Ishikawa (cell line): ENCODE results near the gene IKZF1.

ENCODE experiments used
- CEBPB ChIP-seq: IDR thresholded peaks from 2 replicates; pipeline ENCODE4 v1.6.1; 2012
- CREB1 ChIP-seq: IDR thresholded peaks from 2 replicates; pipeline ENCODE4 v1.6.1; 2012; ENCODE audit warnings: low read depth
- EGR1 ChIP-seq: IDR thresholded peaks from 2 replicates; pipeline ENCODE4 v1.6.1; 2012
- EP300 ChIP-seq: IDR thresholded peaks from 2 replicates; pipeline ENCODE4 v1.6.1; 2012; ENCODE audit warnings: borderline replicate concordance
- FOXM1 ChIP-seq: IDR thresholded peaks from 2 replicates; pipeline ENCODE4 v1.6.1; 2012; ENCODE audit warnings: low read depth, borderline replicate concordance
- MAX ChIP-seq: IDR thresholded peaks from 2 replicates; pipeline ENCODE4 v1.6.1; 2012
- NFIC ChIP-seq: IDR thresholded peaks from 2 replicates; pipeline ENCODE4 v1.6.1; 2012
- RAD21 ChIP-seq: IDR thresholded peaks from 2 replicates; pipeline ENCODE4 v1.6.1; 2012; ENCODE audit warnings: low read depth
- TAF1 ChIP-seq: IDR thresholded peaks from 2 replicates; pipeline ENCODE4 v1.6.1; 2012; ENCODE audit warnings: low read depth, mild to moderate bottlenecking
- TCF12 ChIP-seq: IDR thresholded peaks from 2 replicates; pipeline ENCODE4 v1.6.1; 2012; ENCODE audit warnings: low read depth
- TEAD4 ChIP-seq: IDR thresholded peaks from 2 replicates; pipeline ENCODE4 v1.6.1; 2012
- YY1 ChIP-seq: IDR thresholded peaks from 2 replicates; pipeline ENCODE4 v1.6.1; 2012; ENCODE audit warnings: low read depth
- ZBTB7A ChIP-seq: IDR thresholded peaks from 2 replicates; pipeline ENCODE4 v1.6.1; 2012; ENCODE audit warnings: low read depth
- TF ChIP-seq, protein P1 (sequence below): IDR thresholded peaks from 2 replicates; pipeline ENCODE4 v1.6.1; 2012
- TF ChIP-seq, protein P2 (sequence below): IDR thresholded peaks from 2 replicates; pipeline ENCODE4 v1.6.1; 2012; ENCODE audit warnings: low read depth, mild to moderate bottlenecking

The IKZF1 gene

GRCh38 chr7:50302486-50303334 is 1.8 kb upstream of the IKZF1 start:
- TF ChIP-seq, protein P1, sequence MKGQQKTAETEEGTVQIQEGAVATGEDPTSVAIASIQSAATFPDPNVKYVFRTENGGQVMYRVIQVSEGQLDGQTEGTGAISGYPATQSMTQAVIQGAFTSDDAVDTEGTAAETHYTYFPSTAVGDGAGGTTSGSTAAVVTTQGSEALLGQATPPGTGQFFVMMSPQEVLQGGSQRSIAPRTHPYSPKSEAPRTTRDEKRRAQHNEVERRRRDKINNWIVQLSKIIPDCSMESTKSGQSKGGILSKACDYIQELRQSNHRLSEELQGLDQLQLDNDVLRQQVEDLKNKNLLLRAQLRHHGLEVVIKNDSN = no peak
- TF ChIP-seq RAD21 (no peak), FOXM1 (no peak), MAX (no peak), TCF12 (no peak), ZBTB7A (no peak), YY1 (no peak), TAF1 (no peak)
- TF ChIP-seq, protein P2, sequence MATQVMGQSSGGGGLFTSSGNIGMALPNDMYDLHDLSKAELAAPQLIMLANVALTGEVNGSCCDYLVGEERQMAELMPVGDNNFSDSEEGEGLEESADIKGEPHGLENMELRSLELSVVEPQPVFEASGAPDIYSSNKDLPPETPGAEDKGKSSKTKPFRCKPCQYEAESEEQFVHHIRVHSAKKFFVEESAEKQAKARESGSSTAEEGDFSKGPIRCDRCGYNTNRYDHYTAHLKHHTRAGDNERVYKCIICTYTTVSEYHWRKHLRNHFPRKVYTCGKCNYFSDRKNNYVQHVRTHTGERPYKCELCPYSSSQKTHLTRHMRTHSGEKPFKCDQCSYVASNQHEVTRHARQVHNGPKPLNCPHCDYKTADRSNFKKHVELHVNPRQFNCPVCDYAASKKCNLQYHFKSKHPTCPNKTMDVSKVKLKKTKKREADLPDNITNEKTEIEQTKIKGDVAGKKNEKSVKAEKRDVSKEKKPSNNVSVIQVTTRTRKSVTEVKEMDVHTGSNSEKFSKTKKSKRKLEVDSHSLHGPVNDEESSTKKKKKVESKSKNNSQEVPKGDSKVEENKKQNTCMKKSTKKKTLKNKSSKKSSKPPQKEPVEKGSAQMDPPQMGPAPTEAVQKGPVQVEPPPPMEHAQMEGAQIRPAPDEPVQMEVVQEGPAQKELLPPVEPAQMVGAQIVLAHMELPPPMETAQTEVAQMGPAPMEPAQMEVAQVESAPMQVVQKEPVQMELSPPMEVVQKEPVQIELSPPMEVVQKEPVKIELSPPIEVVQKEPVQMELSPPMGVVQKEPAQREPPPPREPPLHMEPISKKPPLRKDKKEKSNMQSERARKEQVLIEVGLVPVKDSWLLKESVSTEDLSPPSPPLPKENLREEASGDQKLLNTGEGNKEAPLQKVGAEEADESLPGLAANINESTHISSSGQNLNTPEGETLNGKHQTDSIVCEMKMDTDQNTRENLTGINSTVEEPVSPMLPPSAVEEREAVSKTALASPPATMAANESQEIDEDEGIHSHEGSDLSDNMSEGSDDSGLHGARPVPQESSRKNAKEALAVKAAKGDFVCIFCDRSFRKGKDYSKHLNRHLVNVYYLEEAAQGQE = no peak

GRCh38 chr7:50303335-50304128 is 984 bp upstream of the IKZF1 start:
- TF ChIP-seq, protein P1 = no peak
- TF ChIP-seq EP300 (no peak), YY1 (no peak)

DNA sequence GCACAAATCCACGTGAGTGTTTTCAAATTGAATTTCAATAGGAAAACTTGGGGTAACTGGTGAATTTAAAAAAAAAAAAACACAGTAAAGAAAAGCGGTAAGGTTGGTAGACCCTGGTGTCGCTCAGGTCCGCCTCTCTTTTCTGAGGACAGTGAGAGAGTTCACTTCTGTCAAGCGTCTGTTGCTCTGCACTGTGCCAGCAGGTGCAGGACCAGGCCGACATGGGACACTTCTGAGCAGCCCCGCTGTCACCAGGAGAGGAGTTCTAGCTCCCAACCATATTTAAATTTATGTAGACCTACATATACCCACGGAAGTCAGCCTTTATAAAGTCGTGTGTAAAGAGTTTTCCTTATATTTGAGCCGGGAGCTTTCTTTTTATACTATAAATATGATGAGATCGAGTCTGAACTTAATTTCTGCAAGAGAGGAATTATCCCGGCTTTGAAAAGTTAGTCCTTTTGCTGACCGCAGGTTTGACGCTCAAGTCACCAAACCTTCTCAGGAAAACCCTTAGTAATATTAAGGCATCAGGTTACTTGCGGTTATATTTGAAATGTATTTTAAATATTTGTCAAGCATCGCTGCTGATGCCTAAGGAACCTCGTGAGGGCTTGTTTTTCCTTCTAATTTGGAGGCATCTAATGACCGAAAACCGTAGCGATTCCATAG is 531 bp downstream of the IKZF1 start:
- no peak for TF ChIP-seq EP300
- TF ChIP-seq YY1 = no peak
- no peak for TF ChIP-seq TCF12
- no peak for TF ChIP-seq FOXM1
- TF ChIP-seq, protein P2 = no peak
- TF ChIP-seq CEBPB = no peak
- no peak for TF ChIP-seq ZBTB7A
- TF ChIP-seq TEAD4 = no peak
- TF ChIP-seq NFIC = no peak
- TF ChIP-seq, protein P1 = no peak
- TF ChIP-seq EGR1 = no peak
- no peak for TF ChIP-seq RAD21
- no peak for TF ChIP-seq MAX
- TF ChIP-seq CREB1 = no peak
- no peak for TF ChIP-seq TAF1

DNA sequence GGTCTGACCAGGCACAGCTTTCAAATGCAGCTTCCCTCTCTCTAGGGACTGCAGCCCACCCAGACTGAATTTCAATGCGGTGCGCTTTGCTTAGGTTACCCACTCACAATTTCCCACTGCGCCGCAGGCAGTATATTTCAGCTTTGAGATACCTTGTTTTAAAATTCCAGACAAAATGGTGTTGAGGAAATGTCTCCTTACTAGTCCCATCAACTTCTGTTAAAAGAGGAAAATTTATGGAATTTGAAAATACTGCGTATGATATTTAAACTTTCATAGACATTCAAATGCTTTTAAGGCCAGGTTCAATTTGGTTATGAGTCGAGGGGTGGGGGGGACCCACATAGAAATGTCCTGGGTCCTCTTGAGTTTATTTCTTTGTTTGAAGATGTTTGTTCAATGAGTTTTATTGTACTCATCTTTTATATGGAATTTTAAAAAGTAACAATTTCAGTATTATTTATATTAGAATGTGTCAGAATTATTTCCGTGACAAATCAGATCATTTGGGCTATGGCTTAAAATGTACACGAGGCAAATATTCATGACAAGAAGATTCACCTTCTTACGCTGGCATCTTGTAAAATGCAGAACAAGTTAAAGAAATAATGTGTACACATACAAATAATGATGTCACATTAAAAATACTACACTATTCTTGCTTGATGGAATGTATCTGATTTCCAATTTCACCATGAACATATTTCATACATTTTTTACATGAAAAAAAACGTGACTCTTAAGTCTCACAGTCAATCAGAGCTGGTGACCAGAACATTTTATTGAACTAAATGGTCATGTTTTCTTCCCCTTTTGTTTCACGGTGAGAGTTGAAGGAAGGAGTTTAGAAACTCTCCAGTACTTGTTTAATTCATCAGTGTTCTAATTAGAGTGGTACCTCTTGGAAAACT is 1.3 kb downstream of the IKZF1 start:
- TF ChIP-seq MAX = no peak
- TF ChIP-seq, protein P2 = no peak
- TF ChIP-seq YY1 = no peak
- no peak for TF ChIP-seq TEAD4
- TF ChIP-seq NFIC = no peak
- TF ChIP-seq RAD21 = no peak
- no peak for TF ChIP-seq TCF12
- TF ChIP-seq CREB1 = no peak
- TF ChIP-seq, protein P1 = no peak
